Measurements from ENCODE around the gene HEBP2.

Gene HEBP2

DNA sequence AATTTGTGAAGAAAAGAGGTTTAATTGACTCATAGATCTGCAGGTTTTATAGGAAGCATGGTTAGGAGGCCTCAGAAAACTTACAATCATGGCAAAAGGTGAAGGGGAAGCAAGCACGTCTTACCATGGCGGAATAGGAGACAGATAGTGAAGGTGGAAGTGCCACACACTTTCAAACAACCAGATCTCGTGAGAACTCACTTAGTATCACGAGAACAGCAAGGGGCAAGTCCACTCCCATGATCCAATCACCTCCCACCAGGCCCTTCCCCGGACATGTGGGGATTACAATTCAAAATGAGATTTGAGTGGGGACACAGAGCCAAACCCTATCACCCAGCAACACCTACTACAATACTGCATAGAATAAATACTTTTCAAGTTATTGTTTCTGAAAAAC lies 7.3 kb upstream of the HEBP2 start:
- no peak for DNase-seq (ENCODE audit: low spot score)
- in situ Hi-C loops (cut with MboI; ENCODE audit: low sequenced_read_pairs, unreplicated experiment), result no loop called here
- TF ChIP-seq CTCF (IDR thresholded peaks at IDR 0.05; ENCODE audit: borderline replicate concordance, control extremely low read depth, extremely low read depth, insufficient read depth, missing control alignments), result no peak

DNA sequence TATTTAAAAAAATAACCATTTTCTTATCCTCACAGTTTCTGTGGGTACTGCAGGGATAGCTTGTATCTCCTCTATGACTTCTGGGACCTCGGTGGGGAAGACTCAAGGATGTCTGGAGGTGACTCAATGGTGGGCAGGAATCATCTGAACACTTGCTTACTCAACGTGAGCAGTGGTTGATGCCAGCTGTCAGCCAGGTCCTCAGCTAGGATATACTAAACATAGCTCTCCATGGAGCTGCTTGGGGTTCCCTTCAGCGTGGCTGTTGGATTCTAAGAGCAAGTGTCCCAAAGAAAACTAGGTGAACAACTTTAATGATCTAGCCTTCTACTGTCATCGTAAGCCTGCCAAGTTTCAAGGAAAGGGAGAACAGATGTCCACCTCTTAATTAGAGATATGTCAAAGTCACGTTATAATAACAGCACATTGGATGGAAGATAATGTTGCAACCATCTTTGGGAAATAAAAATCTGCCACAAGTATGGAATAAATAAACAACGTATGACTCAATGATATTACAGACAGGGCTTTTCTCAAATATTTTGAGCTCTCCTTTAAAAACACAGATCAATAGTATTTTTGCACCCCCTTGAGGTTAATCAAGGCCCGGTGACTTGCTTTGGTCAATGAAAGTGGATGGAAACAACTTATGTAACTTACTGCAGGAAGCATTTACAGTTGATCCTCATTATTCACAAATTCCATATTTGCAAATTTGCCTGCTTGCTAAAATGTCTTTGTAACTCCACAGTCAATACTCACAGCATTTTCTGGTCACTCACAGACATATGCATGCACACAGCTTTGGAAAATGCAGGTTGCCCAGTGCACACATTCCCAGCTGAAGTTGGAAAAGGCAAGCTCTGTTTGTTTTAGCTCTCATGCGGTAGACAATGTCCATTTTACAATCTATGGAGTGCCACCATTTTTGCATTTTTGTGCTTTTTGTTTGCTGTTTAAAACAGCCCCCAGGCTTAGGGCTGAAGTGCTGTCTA lies 6.6 kb upstream of the HEBP2 start:
- no peak for TF ChIP-seq CTCF (IDR thresholded peaks at IDR 0.05; ENCODE audit: borderline replicate concordance, control extremely low read depth, extremely low read depth, insufficient read depth, missing control alignments)

DNA sequence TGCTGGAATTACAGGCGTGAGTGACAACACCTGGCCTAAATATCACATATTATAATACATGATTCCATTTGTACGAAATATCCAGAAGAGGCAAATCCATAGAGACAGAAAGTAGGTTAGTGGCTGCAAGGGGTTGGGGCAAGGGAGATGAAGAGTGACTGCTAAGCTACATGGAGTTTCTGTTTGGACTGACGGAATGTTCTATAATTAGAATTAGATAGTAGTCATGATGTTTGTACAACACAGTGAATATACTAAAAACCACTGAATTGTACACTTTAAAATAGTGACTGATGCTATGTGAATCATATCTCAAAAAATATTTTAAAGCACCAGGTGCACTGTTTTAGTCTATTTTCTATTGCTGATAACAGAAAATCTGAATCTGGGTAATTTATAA lies 3.7 kb upstream of the HEBP2 start:
- DNase-seq (ENCODE audit: low spot score), result no peak
- in situ Hi-C loops (cut with MboI; ENCODE audit: low sequenced_read_pairs, unreplicated experiment), result no loop called here
- TF ChIP-seq CTCF (IDR thresholded peaks at IDR 0.05; ENCODE audit: borderline replicate concordance, control extremely low read depth, extremely low read depth, insufficient read depth, missing control alignments), result no peak

More for the DNA sequence above, 6.6 kb upstream of the HEBP2 start:
- in situ Hi-C loops (cut with MboI; ENCODE audit: low sequenced_read_pairs, unreplicated experiment), result no loop called here
- no peak for DNase-seq (ENCODE audit: low spot score)

GRCh38 chr6:138401960-138402837 lies 1.8 kb upstream of the HEBP2 start:
- DNase-seq (ENCODE audit: low spot score), result no peak
- no peak for TF ChIP-seq CTCF (IDR thresholded peaks at IDR 0.05; ENCODE audit: borderline replicate concordance, control extremely low read depth, extremely low read depth, insufficient read depth, missing control alignments)
- in situ Hi-C loops (cut with MboI; ENCODE audit: low sequenced_read_pairs, unreplicated experiment), result no loop called here

- in situ Hi-C loops (cut with MboI; ENCODE audit: low sequenced_read_pairs, unreplicated experiment), result no loop called here
- TF ChIP-seq CTCF (IDR thresholded peaks at IDR 0.05; ENCODE audit: borderline replicate concordance, control extremely low read depth, extremely low read depth, insufficient read depth, missing control alignments), result no peak
- DNase-seq (ENCODE audit: low spot score), result no peak
Observed at GRCh38 chr6:138402838-138403187, 1.2 kb upstream of the HEBP2 start.

GRCh38 chr6:138403324-138403800 lies 661 bp upstream of the HEBP2 start:
- in situ Hi-C loops (cut with MboI; ENCODE audit: low sequenced_read_pairs, unreplicated experiment), result no loop called here
- peak; percentile 74 for DNase-seq (ENCODE audit: low spot score)
- peak; percentile 13 for TF ChIP-seq CTCF (IDR thresholded peaks at IDR 0.05; ENCODE audit: borderline replicate concordance, control extremely low read depth, extremely low read depth, insufficient read depth, missing control alignments)

Measured in GM13976 (cell line).